Stimulated activated CD8-positive, alpha-beta memory T cell treated with anti-CD3 and anti-CD28 coated beads, Interleukin-7, amount 100 ng/mL, for 24 hours (primary cell): ENCODE results near the gene PRLHR.

Experiments
- DNase-seq: peaks from one replicate; pipeline ENCODE4 v3.0.0-alpha.2; 2020; ENCODE audit warnings: low read depth

Gene PRLHR

DNA sequence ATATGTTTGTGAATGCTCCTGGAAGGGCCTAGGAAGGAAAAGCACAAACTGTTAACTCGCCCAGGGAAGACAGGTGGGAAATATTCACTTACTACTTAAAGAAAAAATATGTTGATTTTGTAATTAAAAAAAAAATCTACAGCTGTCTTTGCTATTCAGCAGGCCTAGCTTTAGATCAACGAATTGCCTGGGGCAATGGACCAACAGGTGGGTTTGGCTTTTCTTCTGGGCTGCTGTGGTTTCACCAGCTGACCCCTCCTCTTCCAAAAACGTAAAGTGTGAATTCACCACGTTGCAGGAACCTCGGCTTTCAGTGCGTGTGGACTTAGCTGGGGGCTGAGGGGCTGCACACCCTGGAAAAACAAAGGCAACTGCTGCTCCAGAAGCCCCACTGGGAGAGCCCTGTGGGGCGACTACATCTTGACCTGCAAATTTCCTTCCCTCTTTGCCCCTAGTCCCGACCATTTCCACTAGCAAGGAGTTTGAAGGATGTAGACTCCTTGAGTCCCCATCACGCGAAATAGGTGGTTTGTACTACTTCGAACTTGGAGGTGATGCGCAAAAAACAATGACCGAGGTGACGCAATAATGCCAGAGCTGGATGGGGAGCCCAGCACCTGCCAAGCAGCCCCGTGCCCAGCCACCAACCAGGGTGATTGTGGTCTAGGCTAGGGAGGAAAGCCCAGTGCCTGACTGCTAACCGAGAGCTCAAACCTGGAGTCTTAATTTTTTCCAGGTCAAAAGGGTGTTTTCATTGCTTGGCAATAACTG, 7.4 kb downstream of the PRLHR start:
- DNase-seq = no peak

DNA sequence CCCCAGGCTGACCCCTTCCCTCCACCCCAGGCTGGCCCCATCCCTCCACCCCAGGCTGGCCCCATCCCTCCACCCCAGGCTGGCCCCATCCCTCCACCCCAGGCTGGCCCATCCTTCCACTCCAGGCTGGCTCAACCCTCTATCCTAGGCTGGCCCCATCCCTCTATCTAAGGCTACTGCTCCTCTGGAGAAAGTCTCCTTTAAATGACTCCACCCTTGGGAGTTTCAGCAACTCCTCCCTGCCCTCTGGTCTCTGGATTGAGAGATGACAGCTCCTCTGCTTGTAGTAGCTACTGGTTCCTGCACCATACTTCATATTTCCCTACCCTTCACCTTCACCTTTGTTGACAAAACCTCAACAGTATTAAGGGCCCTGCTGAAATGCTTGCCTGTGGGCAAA, 8.5 kb downstream of the PRLHR start:
- DNase-seq = no peak

DNA sequence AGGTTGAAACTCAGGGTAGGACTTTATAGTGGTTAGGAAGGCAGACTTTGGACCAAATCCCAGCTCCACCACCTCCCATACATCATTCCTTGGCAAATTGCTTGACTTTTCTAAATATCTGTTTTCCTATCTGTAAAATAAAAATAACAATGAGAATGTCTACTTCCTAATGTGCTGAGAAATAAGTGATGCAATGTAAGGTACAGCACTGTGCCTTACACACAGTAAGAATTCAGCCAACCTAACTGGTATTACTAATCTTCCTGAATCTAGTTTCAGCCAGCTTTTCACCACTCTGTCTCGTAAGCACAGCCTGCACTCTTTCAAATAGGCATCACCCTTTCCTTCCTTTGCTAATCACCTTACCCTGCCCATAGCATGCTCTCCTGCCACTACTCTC, 9.7 kb downstream of the PRLHR start:
- no peak for DNase-seq

DNA sequence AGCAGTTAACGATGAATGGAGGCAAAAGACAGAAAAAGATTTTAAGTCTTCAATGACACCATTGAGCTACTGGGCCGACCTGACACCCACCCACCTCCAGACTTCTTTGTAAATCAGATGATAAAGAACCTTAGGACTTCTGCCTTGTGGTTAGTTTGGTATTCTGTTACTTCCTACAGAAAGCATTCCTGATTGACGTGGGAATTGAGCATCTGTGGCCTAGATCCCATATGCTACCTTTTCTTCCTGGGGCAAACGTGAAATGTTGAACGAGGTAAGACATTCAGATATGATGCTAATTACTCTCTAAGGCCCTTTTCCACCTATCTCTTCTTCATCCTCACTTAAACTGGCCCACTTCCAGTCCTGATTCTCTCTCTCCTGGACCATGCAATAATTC, 10.2 kb downstream of the PRLHR start:
- DNase-seq = no peak

DNA sequence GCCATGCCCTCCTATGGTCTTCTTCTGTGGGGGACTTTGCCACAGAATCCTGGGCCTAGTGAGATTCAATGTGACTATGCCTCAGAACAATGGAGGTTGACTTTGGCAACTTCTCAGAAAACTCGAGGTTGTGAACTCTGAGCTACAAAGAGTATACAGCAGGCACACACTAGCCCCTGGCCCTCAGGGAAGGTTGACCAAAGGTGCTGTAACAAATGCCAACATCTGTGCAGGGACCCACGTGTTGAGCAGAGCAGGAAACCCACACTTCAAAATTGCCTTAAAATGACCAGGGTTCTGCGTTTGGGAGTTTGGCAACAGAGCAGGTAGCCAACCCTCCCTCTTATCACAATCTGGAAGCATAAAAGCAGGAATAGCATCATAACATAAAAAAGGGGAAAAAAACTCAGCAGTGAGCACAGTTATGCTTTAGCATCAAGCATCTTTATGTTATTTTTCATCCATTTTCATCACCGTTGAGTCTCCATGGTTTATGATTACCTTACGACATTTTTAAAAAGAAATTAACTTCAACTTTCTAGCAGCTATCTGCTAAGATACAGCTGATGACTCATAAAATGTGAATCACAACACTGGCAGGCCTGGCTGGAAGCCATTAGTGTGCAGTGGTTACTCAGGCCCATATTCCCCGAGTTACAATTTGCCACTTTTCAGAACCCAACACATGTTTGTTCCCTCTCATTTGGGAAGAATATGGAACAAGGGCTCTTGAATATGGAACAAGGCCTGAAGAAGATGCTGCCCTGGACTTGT, 11.1 kb downstream of the PRLHR start:
- DNase-seq = no peak

DNA sequence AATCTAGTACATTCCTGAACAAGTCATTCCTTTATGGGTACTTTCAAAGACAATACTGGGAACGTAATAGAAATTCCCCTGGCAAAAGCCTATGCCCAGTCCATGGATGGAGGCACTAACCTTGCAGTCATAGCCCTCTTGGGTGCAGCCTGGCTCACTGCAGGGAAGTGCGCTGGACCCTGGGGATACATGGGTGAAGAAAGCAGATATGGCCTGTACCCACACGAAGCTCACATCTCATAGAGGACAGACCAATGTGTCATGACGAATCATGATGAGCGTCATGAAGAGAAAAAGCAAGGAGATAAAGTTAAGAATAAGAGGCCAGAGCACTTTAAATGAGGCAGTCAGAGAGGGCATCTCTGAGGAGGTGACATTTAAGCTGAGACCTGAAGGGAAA, 11.8 kb downstream of the PRLHR start:
- DNase-seq = no peak

DNA sequence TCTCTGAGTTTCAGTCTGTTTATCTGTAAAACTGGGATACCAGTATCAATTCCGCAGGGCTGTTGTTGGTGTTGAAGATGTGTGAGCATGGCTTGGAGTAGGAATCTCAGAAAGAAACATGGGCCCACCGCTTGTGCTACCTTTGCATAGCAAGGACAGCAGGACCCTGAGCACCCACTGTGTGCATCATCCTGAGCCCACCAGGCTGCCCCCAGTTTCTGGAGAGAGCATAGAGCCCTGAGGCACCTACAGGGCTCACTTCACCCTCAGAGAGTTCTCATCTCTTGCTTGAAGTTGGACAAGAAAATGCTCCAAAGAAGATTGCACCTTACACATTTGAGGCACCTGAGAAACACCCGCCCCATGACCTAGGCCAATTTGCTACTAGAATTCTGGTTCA, 12.9 kb downstream of the PRLHR start:
- no peak for DNase-seq

DNA sequence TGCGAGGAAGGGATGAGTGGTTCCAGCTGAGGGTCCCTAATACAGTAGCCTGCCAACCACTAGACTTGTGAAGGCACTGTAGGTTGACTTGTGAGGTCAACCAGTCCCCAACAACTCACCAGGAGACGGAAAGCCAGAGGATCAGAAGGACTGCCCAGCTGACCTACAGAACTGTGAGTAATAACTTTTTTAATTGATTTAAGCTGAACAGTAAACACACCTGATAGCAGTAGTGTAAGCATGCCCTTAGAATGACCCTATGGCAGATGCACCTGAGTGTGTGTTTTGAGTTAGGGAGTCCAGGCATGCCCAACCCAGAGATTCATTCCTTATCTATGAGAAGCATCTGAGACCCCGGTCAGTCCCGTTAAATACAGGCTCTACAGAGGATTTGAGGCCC, 14.1 kb downstream of the PRLHR start:
- no peak for DNase-seq

DNA sequence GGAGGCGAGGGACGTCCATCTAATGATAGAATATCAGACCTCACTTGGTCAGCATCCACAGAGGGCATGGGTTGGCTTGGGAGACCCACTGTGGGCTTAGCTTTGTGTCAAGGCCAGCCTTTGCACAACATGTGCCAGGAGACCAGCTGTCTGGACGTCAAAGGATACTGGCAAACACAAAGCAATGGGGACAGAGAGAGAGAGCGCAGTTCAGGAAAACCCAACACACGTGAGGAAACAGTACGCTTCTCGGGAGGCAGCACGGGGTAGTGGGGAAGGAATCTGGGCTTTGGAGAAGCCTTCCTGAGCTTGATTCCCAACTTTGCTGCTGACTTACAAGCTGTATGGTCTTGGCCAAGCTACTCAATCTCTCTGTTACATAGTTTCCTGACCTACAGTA, 14.7 kb downstream of the PRLHR start:
- DNase-seq = no peak

DNA sequence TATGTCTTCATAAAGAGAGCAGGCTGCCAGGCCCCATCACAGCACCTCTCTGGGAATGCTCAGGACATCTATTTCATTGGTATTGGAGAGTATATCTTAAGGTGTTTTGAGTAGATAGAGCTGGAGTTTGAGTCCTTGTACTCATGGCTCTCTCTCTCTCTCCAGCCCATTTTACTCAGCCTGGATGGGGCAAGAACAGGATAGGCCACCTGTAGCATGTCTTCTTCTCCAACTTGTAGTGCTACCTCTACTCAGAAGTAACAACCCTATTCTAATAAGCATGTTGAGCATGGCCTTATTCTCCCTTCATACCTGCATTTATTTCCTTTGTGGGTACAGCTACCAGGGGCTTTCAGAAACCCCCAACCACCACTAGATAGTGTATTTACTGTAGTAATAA, 21.9 kb downstream of the PRLHR start:
- DNase-seq = no peak

DNA sequence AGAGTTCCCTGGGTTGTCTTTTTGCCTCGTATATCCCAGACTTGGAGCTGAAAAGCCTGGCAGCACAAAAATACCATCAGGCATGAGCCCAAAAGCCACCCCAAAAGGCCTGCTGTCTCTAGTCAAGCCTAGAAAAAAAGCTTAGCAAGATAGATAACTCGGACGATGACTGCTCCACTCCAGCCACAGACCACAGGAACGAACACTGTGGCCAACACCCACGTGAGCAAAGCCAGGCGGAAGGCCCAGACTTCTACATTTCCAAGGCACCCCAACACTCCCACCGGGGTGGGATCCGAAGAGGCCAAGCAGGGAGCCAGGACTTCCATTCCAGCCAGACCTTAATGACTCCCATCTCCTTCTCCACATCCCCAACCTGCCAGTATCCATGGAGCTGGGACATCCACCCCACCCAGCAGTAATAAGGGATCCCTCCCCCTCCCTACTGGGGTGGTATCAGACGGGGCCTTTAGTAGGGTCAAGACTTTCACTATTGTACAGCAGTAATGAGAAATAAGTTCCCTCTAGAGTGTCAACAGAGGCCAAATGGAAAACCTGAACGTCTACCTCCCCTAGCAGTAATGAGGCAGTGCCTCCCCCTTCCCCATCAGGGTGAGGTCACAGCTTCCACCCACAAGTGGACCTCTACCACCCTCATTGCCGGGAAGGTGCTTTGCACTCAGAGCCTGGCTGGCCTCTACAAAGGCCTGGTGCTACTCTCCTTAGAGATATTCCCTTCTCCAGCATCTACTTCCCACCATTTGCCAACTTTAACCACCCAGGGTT, 23.0 kb downstream of the PRLHR start:
- DNase-seq = no peak

DNA sequence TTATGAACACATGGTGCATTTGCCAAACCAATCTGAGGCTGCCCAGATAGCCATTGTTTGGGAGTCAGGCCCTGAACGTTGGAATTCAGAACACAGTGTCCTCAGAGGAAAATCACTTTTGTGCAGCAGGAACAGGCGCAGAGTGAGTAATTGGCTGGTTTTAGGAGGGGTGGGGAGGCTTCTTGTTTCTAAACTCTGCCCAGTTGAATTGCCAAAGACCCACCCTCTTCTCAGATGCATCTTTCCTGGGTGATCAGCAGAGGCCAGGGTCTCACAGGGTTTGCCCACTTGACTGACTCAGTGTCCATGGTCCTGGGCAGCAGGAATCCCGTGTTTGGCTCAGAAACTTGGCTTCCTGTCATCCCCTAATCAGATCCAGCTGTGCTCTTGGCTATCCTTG, 24.3 kb downstream of the PRLHR start:
- DNase-seq = no peak

DNA sequence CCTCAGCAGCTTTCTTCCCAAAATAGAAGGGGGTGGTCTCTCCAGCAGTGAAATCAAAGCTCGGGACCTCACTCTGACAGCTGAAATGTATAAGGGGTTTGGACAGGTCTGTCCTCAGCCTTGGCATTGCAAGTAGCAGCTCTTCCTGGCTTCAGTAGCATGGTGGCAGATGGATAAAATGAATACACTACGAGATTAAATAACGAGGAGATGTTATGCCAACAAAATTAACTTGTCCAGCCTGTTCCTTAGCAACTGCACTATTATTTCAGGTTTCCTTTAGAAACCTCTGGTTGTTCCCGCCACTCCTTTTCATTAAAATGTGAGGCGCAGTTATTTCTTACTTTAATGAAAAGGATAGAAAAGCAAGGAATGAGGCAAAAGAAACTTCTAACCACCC, 24.9 kb downstream of the PRLHR start:
- no peak for DNase-seq

DNA sequence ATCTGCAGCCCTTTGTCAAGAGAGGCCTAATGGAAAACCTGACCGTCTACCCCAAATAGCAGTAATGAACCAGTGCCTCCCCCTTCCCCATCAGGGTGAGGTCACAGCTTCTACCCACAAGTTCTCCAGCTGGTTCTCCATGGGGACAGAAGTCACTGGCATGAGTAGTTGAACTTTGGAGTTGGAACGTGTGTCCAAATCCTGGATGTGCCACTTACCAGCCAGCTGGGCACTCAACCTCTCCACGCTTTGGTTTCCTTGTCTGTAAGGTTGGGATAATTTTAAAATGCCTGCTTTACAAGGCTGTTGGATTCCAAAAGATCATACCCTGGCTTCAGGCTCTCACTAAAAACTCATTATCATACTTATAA, 25.6 kb downstream of the PRLHR start:
- no peak for DNase-seq

DNA sequence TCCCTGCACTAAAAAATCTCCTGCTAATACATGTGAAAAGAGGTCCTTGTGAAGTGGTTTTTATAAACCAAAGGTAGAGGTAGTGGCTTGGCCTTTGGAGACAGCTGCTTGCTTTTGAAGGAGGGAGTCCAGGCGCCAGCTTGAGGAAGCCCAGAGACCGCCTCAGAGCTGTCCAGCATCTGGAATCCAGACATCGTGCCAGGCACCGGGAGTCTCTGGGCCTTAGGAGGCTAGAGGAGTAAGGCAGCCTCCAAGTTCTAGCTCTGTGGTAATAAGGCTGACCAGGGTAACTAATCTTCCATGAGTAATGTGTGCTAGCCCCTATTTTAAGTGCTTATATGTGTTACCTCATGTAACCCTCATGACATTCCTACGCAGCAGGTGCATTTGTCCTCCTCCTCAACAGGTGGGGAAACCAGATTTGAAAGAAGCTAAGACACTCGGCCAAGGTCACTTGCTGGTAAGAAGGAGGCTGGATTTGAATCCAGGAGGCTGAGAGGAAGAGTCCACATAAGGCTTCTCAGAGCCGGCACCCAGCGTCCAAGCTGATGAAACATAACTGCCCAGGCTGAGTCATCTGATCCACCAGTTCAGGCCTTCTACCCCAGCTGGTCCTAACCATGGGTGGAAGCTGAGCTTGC, 26.1 kb downstream of the PRLHR start:
- DNase-seq = no peak

DNA sequence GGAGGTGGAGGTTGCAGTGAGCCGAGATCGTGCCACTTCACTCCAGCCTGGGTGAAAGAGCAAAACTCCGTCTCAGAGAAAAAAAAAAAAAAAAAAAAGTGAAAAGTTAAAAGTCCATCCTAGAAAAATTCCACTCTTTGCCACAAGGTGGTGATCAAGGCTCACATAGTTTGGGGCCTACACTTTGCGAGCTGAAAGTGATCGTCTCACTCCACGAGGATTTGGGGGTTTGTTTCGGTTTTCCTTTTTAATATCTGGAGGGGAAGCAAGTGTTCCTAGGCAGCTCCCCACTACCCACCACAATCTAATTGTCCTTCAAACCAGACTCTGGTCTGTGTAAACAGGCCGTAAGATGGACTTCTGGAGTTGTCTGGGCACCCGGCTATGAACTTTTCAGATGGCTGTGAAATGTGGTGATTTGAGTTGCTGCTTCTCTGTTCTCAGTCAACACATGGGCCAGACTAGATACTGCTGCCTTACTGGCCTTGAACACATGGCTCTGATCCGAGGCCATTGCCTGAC, 27.1 kb downstream of the PRLHR start:
- DNase-seq = no peak

DNA sequence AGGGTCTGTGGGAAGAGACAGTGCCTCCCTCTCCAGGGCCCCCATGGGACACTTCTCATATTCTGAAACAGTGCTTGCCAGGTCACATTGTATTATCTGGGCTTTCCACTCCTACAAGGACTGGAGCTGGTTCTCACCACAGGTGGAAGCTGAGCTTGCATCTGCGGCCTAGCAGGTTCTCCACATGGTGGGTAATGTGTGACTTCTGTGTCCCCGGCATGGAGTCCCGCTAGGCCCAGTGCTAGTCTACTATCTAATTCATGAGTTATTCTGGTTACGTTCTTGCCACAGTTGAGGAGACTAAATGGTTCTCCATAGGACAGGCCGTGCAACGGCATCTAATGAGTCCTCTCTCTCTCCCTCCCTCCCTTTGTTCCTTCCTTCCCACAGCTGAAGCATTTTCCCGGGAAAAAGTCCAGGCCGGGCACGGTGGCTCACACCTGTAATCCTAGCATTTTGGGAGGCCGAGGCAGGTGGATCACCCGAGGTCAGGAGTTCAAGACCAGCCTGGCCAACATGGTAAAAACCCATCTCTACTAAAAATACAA, 27.7 kb downstream of the PRLHR start:
- DNase-seq = no peak

DNA sequence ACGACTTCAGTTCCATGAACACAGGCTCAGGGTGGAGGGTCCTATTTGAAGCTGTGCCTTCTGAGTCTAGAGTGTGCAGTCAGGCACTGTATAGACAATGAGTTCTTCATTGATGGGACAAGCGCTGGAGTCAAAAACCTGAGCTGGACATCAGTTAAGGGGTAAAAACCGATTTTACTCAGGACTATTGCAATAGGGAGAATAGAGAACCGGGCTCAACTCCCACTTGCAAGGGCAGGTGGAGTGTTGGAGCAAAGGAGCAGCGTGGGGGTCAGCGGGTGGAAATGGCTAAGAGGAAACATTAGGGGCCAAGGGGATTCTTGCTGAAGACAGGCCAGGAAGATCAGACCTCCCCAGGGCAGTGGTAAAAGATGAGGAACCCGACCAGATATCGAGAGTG, 28.5 kb downstream of the PRLHR start:
- DNase-seq = no peak

DNA sequence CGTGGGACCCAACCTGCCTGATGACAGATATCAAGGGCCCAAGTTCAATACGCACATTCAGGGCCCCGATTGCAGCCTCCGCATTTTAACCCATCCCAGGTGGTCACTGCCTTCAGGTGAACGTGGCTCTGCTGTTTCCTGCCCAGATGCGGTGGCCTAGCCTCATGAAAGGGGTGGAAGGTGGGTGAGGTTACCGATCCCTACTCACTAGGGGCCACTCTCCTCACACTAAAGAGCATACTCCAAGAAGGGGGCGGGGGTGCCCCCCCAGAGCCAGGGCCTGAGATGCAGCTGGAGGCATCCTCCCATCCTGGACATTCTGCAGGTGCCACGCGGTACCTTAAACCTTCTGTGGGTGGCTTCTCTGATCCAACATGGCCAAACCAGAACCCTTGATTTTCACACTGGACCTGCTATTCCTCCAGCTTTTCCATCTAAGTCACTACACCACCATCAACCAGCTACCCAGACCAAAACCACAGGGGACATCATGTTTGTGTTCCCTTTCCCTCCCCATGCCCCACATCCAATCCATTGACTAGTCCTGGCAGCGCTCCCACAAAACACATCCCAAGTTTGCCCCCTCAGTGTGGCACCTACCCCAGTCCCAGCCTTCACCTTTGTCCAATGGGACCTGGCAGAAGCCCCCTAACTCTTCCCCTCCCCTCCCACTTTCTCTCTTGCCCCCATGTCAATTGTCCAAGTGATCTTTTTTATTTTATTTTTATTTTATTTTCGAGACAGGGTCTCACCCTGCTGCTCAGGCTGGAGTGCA, 30.0 kb downstream of the PRLHR start:
- no peak for DNase-seq

DNA sequence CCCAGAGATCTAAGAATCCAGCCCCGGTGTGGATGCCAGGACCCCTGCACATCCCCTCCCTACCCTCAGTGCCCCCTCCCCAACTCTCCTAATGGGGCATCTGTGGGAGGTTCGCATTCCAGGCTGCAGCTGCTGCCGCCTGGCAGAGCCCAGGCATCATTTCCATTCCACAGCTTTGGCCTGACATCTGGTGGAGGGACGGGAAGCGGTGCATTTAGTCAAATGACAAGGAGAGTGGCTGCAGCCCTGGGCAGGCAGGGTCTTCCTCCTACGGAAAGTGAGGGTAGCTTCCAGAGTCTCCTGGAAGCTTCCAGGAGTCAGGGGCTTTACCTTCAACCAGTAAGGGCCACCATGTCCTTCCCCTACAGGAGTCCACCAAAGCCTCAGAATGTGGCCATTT, 30.8 kb downstream of the PRLHR start:
- DNase-seq = no peak

DNA sequence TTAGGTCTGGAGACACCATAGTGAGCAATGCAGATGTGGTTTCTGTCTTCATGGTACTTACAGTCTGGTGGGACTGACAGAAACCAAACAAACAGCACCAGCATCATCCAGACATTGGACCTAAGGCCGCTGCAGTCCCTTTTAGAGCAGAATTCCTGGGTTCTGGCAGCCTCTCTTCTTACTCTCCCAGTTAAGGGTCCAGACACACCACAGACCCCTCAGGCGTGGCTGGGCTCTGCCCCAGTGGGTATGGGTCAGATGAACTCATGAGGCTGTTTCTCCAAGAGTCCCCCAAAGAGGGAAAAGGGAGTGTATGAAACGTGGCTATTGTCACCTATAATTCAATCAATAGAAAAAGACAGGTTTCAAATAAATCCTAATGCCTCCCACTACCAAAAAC, 31.3 kb downstream of the PRLHR start:
- DNase-seq = no peak
